NCI-H128 (cell line): ENCODE data around the gene MRPL45.
"Not testable (repeated sequence)": the region's sequence is repeated elsewhere in the genome, so short reads cannot be mapped to it uniquely, and the experiment has no call there.

Experiments used
- DNase-seq: peaks from one replicate; lab custom pipeline; 2025; ENCODE audit not compliant: unreplicated experiment; lab: John Stamatoyannopoulos, UW

Gene MRPL45

GRCh38 chr17:38296834-38297517, at the start of gene MRPL45:
Gene MRPL45, plus strand, starts transcription at chr17:38297168. Its CDS starts 16 bp downstream, at chr17:38297184.
- peak; percentile 66 for DNase-seq

- DNase-seq, result not testable (repeated sequence)
Observed at GRCh38 chr17:38253191-38253590, 43.8 kb upstream of the MRPL45 start.

- not testable (repeated sequence) for DNase-seq
Observed at GRCh38 chr17:38254357-38254756, 42.6 kb upstream of the MRPL45 start.

- DNase-seq, result peak; percentile 11
Observed at GRCh38 chr17:38257013-38257621, 39.9 kb upstream of the MRPL45 start.

- not testable (repeated sequence) for DNase-seq
Observed at GRCh38 chr17:38265974-38266506, 30.9 kb upstream of the MRPL45 start.

- not testable (repeated sequence) for DNase-seq
Observed at GRCh38 chr17:38266571-38266970, 30.4 kb upstream of the MRPL45 start.

GRCh38 chr17:38268138-38268537, 28.8 kb upstream of the MRPL45 start:
- DNase-seq, result not testable (repeated sequence)

GRCh38 chr17:38269045-38269444, 27.9 kb upstream of the MRPL45 start:
- DNase-seq, result not testable (repeated sequence)

- DNase-seq, result not testable (repeated sequence)
Observed at GRCh38 chr17:38269552-38269951, 27.4 kb upstream of the MRPL45 start.

GRCh38 chr17:38285994-38286393, 11.0 kb upstream of the MRPL45 start:
- not testable (repeated sequence) for DNase-seq

- DNase-seq, result not testable (repeated sequence)
Observed at GRCh38 chr17:38286501-38287091, 10.4 kb upstream of the MRPL45 start.

GRCh38 chr17:38288217-38288827, 8.6 kb upstream of the MRPL45 start:
- not testable (repeated sequence) for DNase-seq

- DNase-seq, result not testable (repeated sequence)
Observed at GRCh38 chr17:38289760-38290159, 7.2 kb upstream of the MRPL45 start.

GRCh38 chr17:38295602-38296365, 1.2 kb upstream of the MRPL45 start:
- not testable (repeated sequence) for DNase-seq

GRCh38 chr17:38315497-38315896, 18.5 kb downstream of the MRPL45 start:
- DNase-seq, result no peak

GRCh38 chr17:38317081-38317480, 20.1 kb downstream of the MRPL45 start:
- no peak for DNase-seq

GRCh38 chr17:38320482-38320881, 23.5 kb downstream of the MRPL45 start:
- DNase-seq, result no peak

- peak; percentile 14 for DNase-seq
Observed at GRCh38 chr17:38322156-38322779, 25.3 kb downstream of the MRPL45 start.

- DNase-seq, result no peak
Observed at GRCh38 chr17:38322897-38323296, 25.9 kb downstream of the MRPL45 start.

GRCh38 chr17:38324141-38324697, 27.3 kb downstream of the MRPL45 start:
- no peak for DNase-seq
